Measurements from ENCODE around the gene TBCA.

DNA sequence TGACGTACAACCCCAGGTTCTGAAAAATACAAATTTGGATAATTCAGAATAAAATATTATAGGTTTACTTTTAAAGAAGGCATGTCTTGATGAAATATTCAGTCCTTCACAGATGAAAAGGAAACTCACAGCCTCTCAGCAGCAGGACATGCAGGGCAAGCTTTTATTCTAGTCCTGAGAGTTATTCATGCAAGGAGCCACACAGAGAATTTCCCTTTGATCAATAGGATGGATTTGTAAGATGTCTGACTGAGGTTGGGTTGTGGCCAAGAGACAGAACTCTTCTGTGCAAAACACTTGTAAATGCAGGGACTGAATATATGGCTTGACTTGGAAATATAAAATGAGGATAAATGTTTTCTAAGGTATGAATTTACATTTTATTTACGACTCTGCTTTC, 48.8 kb upstream of the TBCA start:
- TF ChIP-seq POLR2A (IDR thresholded peaks at IDR 0.05): no peak
- TF ChIP-seq, protein P1, sequence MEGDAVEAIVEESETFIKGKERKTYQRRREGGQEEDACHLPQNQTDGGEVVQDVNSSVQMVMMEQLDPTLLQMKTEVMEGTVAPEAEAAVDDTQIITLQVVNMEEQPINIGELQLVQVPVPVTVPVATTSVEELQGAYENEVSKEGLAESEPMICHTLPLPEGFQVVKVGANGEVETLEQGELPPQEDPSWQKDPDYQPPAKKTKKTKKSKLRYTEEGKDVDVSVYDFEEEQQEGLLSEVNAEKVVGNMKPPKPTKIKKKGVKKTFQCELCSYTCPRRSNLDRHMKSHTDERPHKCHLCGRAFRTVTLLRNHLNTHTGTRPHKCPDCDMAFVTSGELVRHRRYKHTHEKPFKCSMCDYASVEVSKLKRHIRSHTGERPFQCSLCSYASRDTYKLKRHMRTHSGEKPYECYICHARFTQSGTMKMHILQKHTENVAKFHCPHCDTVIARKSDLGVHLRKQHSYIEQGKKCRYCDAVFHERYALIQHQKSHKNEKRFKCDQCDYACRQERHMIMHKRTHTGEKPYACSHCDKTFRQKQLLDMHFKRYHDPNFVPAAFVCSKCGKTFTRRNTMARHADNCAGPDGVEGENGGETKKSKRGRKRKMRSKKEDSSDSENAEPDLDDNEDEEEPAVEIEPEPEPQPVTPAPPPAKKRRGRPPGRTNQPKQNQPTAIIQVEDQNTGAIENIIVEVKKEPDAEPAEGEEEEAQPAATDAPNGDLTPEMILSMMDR (IDR thresholded peaks at IDR 0.05): no peak
